Measurements from ENCODE around the gene CEP250. TPM values are rescaled to one million over a fixed set of nuclear protein-coding genes. Genes with fewer than 3 reads are reported as not detected.

CEP250 gene
- total and polyA plus RNA-seq, 2 of the 4 experiments (the other 2 are of a cell fraction), result 22.7 to 35.1 TPM

DNA sequence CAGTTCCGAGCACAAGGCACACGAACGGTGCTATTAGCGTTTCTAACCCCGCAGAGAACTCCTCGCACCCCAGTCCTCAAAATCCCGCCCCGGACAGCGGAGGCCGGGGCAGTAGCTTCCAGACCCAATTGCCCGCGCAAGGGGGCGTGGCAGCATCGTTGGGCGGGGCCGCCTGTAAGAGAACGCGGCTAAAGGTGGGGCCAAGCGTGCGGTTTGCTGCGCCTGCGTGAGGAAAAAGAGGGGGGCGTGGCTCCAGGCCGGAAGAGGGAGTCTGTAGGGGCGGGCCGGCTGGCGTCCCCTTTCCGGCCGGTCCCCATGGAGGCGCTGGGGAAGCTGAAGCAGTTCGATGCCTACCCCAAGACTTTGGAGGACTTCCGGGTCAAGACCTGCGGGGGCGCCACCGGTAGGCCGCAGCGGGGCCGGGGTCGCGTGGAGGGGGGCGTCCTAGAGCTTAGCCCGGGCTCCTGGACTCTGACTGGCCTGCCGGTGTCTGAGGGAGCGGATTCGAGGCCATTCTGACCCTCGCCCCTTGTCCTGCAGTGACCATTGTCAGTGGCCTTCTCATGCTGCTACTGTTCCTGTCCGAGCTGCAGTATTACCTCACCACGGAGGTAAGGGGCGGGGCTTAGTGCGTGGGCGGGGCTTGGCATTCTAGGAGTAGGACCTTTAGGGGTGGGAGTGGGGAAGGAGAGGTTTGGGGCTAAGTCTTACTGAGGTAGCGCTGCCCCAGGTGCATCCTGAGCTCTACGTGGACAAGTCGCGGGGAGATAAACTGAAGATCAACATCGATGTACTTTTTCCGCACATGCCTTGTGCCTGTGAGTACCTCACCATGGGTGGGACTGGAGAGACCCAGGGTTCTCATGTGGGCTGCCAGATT lies 86.6 kb downstream of the CEP250 start, which contains the start of gene ERGIC3:
ERGIC3 (plus strand) TSS at position 296 of the 880 bp plus-strand sequence; CDS start at position 316, 20 bp downstream.
- peak within 1 kb of the TSS; percentile 94 for H2AK5ac ChIP-seq (ENCODE audit: low read depth, low read length)
- H3K56ac ChIP-seq (ENCODE audit: extremely low read depth, insufficient read depth, low read length), result peak within 1 kb of the TSS; percentile 49; the same call in 1 of the 2 replicates
- TSS peak; percentile 74 for BruUV-seq (replicated peaks)
- dilution Hi-C loops (cut with HindIII; ENCODE audit: low sequenced_read_pairs, unreplicated experiment), result no loop called here
- ATAC-seq (ENCODE audit: low read depth) (peak; percentile 100), DNase-seq (peak; percentile 90)
- peak within 1 kb of the TSS; percentile 86 for H3K4me3 ChIP-seq (ENCODE audit: insufficient read depth, low read depth, low read length)
- TF ChIP-seq MXI1 (IDR thresholded peaks at IDR 0.05; ENCODE audit: borderline replicate concordance, low read depth, low read length), result peak; percentile 36; the same call in 1 of the 2 replicates
- TF ChIP-seq NFE2L2 (IDR thresholded peaks at IDR 0.05; ENCODE audit: low read depth, low read length), result no peak
- peak; percentile 74; the same call in 1 of the 2 replicates for TF ChIP-seq MAZ (IDR thresholded peaks at IDR 0.05; ENCODE audit: borderline replicate concordance, low read depth, low read length)
- H3K79me1 ChIP-seq (ENCODE audit: low read depth in 1 of 2, low read length in 2 of 2), result peaks cover 12 to 35% of the 10 kb centered on the region in 2 experiments
- peak within 1 kb of the TSS; percentile 92 for H3K4ac ChIP-seq (ENCODE audit: low read depth, low read length)
- H3K4me1 ChIP-seq (ENCODE audit: control insufficient read depth, insufficient read depth, low read length), result peaks cover 5% of the 10 kb centered on the region
- intact Hi-C loops (cut with micrococcal nuclease), result no loop called here
- ChIA-PET POLR2A (ENCODE audit: unreplicated experiment) (interaction anchor here (0.5 kb wide), 1 partner anchor 62 kb away, joined by 3 read pairs; no protein-coding TSS in a partner anchor), CTCF (interaction anchor here (0.9 kb wide), 1 partner anchor 11 kb away, joined by 4 read pairs; no protein-coding TSS in a partner anchor)
- peaks cover 13% of the 10 kb centered on the region for H3K9me1 ChIP-seq (ENCODE audit: insufficient read depth, low read length)
- H3K36me3 ChIP-seq (ENCODE audit: control insufficient read depth, insufficient read depth, low read length), result peaks cover 10% of the 10 kb centered on the region
- no peak within 1 kb of the TSS for H2BK20ac ChIP-seq (ENCODE audit: low read depth, low read length)
- peak within 1 kb of the TSS; percentile 88; the same call in 1 of the 2 replicates for H3K23ac ChIP-seq (ENCODE audit: low read depth, low read length)
- H3K18ac ChIP-seq (ENCODE audit: low read depth, low read length), result peak within 1 kb of the TSS; percentile 35
- H4K5ac ChIP-seq (ENCODE audit: low read depth, low read length), result peak within 1 kb of the TSS; percentile 93
- H3K27ac ChIP-seq (ENCODE audit: insufficient read depth, low read length), result peak within 1 kb of the TSS; percentile 64
- no peaks in the 10 kb centered on the region for H3K27me3 ChIP-seq (ENCODE audit: control insufficient read depth, insufficient read depth, low read length)
- H3K9ac ChIP-seq (ENCODE audit: low read depth, low read length), result peak within 1 kb of the TSS; percentile 76
- H2BK120ac ChIP-seq (ENCODE audit: low read depth, low read length), result no peak within 1 kb of the TSS
- no peaks in the 10 kb centered on the region for H3K9me3 ChIP-seq (ENCODE audit: control insufficient read depth, insufficient read depth, low read length)
- peak within 1 kb of the TSS; percentile 91 for H3K4me2 ChIP-seq (ENCODE audit: low read depth, low read length)
- peak within 1 kb of the TSS; percentile 85; the same call in 1 of the 2 replicates for H4K91ac ChIP-seq (ENCODE audit: insufficient read depth, low read depth, low read length)
- no peaks in the 10 kb centered on the region for H4K20me1 ChIP-seq (ENCODE audit: insufficient read depth, low read length)
- peak within 1 kb of the TSS; percentile 95 for H2AK9ac ChIP-seq (replicated peaks; ENCODE audit: low read depth, low read length, poor library complexity)
- H4K8ac ChIP-seq (ENCODE audit: low read depth in 2 of 2, low read length in 2 of 2), result peak within 1 kb of the TSS; percentile 91 to 94
- 23% methylated on average over 6 of the region's 57 CpGs; no CpG with 5 or more reads in 1 of the 2 experiments for WGBS, 2 experiments (ENCODE audit: extremely low coverage in 2 of 2, insufficient read length in 1 of 2)
- H2BK5ac ChIP-seq (ENCODE audit: low read depth, low read length, poor library complexity, severe bottlenecking), result peak within 1 kb of the TSS; percentile 53
- no peak within 1 kb of the TSS for H2BK15ac ChIP-seq (ENCODE audit: low read depth, low read length)
- peak within 1 kb of the TSS; percentile 97 for H3K14ac ChIP-seq (replicated peaks; ENCODE audit: low read depth, low read length)
- peak within 1 kb of the TSS; percentile 98 for H2AFZ ChIP-seq (replicated peaks; ENCODE audit: low read length, poor library complexity)
- in situ Hi-C loops (cut with MboI; ENCODE audit: low sequenced_read_pairs), result no loop called here
